GM10847 (cell line): ENCODE results near the gene ARHGDIA.
A peak's percentile ranks its signal among the peaks of the same experiment; 100 is the strongest.

Experiments used
- POLR2A ChIP-seq: IDR thresholded peaks from 2 replicates; pipeline ENCODE4 v1.6.1; 2011; ENCODE audit not compliant: insufficient read length; ENCODE audit errors: extremely low read depth

ARHGDIA gene

GRCh38 chr17:81834831-81835267 is 36.3 kb downstream of the ARHGDIA start, which contains the start of gene PPP1R27:
TSS of gene PPP1R27 (minus strand) at chr17:81835050. CDS start at chr17:81834953, 97 bp downstream.
- no peak for TF ChIP-seq POLR2A

- no peak for TF ChIP-seq POLR2A
Observed at GRCh38 chr17:81833921-81834830, 37.0 kb downstream of the ARHGDIA start.

- TF ChIP-seq POLR2A, result peak; percentile 90
Observed at GRCh38 chr17:81833160-81833920, 37.8 kb downstream of the ARHGDIA start, which contains the start of gene MCRIP1. TSS of gene MCRIP1 (minus strand) at chr17:81833291. CDS start at chr17:81824506, 8,785 bp downstream.

- no peak for TF ChIP-seq POLR2A
Observed at GRCh38 chr17:81832608-81833159, 38.5 kb downstream of the ARHGDIA start.

GRCh38 chr17:81831957-81832607 is 39.1 kb downstream of the ARHGDIA start:
- no peak for TF ChIP-seq POLR2A

- TF ChIP-seq POLR2A, result no peak
Observed at GRCh38 chr17:81831563-81831956, 39.6 kb downstream of the ARHGDIA start.

- TF ChIP-seq POLR2A, result no peak
Observed at GRCh38 chr17:81829858-81830257, 41.3 kb downstream of the ARHGDIA start.

- TF ChIP-seq POLR2A, result no peak
Observed at GRCh38 chr17:81828656-81829055, 42.5 kb downstream of the ARHGDIA start.

- no peak for TF ChIP-seq POLR2A
Observed at GRCh38 chr17:81825841-81826466, 45.2 kb downstream of the ARHGDIA start.

- TF ChIP-seq POLR2A, result no peak
Observed at GRCh38 chr17:81824595-81824994, 46.5 kb downstream of the ARHGDIA start.

GRCh38 chr17:81823820-81824550 is 47.2 kb downstream of the ARHGDIA start:
- no peak for TF ChIP-seq POLR2A

GRCh38 chr17:81822996-81823819 is 47.9 kb downstream of the ARHGDIA start:
- no peak for TF ChIP-seq POLR2A

- no peak for TF ChIP-seq POLR2A
Observed at GRCh38 chr17:81822312-81822637, 48.9 kb downstream of the ARHGDIA start.
